ENCODE data around the gene SRGAP3. TPM values are rescaled to one million over a fixed set of nuclear protein-coding genes. Genes with fewer than 3 reads are reported as not detected.

SRGAP3 gene
- total RNA-seq, 1 donor: 2.5 TPM

GRCh38 chr3:9244495-9245183, 4.8 kb downstream of the SRGAP3 start:
- H3K27me3 ChIP-seq (ENCODE audit: insufficient read depth, low read length): peaks cover 23% of the 10 kb centered on the region
- H3K36me3 ChIP-seq (ENCODE audit: insufficient read depth, low read length): no peaks in the 10 kb centered on the region
- H4K20me1 ChIP-seq (ENCODE audit: insufficient read depth, low read length): no peaks in the 10 kb centered on the region
- peaks cover 18% of the 10 kb centered on the region for H3K4me1 ChIP-seq (ENCODE audit: insufficient read depth, low read length)
- no peak for DNase-seq (ENCODE audit: insufficient read length, low spot score, missing footprints)
- no peak overlapping the region for H3K4me3 ChIP-seq (ENCODE audit: insufficient read depth, low read length)
- no peaks in the 10 kb centered on the region for H3K9me3 ChIP-seq (ENCODE audit: low read depth, low read length)
- H3K4me2 ChIP-seq (ENCODE audit: insufficient read depth, low read length): no peak overlapping the region
- H2AFZ ChIP-seq (ENCODE audit: low read length): no peak overlapping the region
- no peaks in the 10 kb centered on the region for H3K79me2 ChIP-seq (ENCODE audit: insufficient read depth, low read length)
- no peak for TF ChIP-seq CTCF (IDR thresholded peaks at IDR 0.05; ENCODE audit: extremely low read depth, low read depth, low read length)
- H3K27ac ChIP-seq (ENCODE audit: low read depth, low read length): no peak overlapping the region

GRCh38 chr3:9241956-9242355, 7.5 kb downstream of the SRGAP3 start:
- no peaks in the 10 kb centered on the region for H3K9me3 ChIP-seq (ENCODE audit: low read depth, low read length)
- no peak overlapping the region for H3K4me3 ChIP-seq (ENCODE audit: insufficient read depth, low read length)
- no peaks in the 10 kb centered on the region for H3K79me2 ChIP-seq (ENCODE audit: insufficient read depth, low read length)
- peaks cover 3% of the 10 kb centered on the region for H3K27me3 ChIP-seq (ENCODE audit: insufficient read depth, low read length)
- TF ChIP-seq CTCF (IDR thresholded peaks at IDR 0.05; ENCODE audit: extremely low read depth, low read depth, low read length): no peak
- H3K27ac ChIP-seq (ENCODE audit: low read depth, low read length): no peak overlapping the region
- no peak for DNase-seq (ENCODE audit: insufficient read length, low spot score, missing footprints)
- no peaks in the 10 kb centered on the region for H3K4me1 ChIP-seq (ENCODE audit: insufficient read depth, low read length)
- no peak overlapping the region for H2AFZ ChIP-seq (ENCODE audit: low read length)
- no peaks in the 10 kb centered on the region for H3K36me3 ChIP-seq (ENCODE audit: insufficient read depth, low read length)
- H4K20me1 ChIP-seq (ENCODE audit: insufficient read depth, low read length): no peaks in the 10 kb centered on the region
- no peak overlapping the region for H3K4me2 ChIP-seq (ENCODE audit: insufficient read depth, low read length)

- Histone ChIP-seq H3K9me3 (ENCODE audit: low read depth, low read length) (no peaks in the 10 kb centered on the region), H3K79me2 (ENCODE audit: insufficient read depth, low read length) (no peaks in the 10 kb centered on the region), H3K27ac (ENCODE audit: low read depth, low read length) (no peak overlapping the region), H4K20me1 (ENCODE audit: insufficient read depth, low read length) (no peaks in the 10 kb centered on the region), H2AFZ (ENCODE audit: low read length) (no peak overlapping the region), H3K4me1 (ENCODE audit: insufficient read depth, low read length) (no peaks in the 10 kb centered on the region), H3K27me3 (ENCODE audit: insufficient read depth, low read length) (no peaks in the 10 kb centered on the region), H3K4me2 (ENCODE audit: insufficient read depth, low read length) (no peak overlapping the region), H3K4me3 (ENCODE audit: insufficient read depth, low read length) (no peak overlapping the region), H3K36me3 (ENCODE audit: insufficient read depth, low read length) (no peaks in the 10 kb centered on the region)
- DNase-seq (ENCODE audit: insufficient read length, low spot score, missing footprints): no peak
- no peak for TF ChIP-seq CTCF (IDR thresholded peaks at IDR 0.05; ENCODE audit: extremely low read depth, low read depth, low read length)
Measured at GRCh38 chr3:9239680-9240079, 9.8 kb downstream of the SRGAP3 start.

- no peaks in the 10 kb centered on the region for H3K9me3 ChIP-seq (ENCODE audit: low read depth, low read length)
- no peaks in the 10 kb centered on the region for H3K36me3 ChIP-seq (ENCODE audit: insufficient read depth, low read length)
- no peaks in the 10 kb centered on the region for H3K79me2 ChIP-seq (ENCODE audit: insufficient read depth, low read length)
- H3K27ac ChIP-seq (ENCODE audit: low read depth, low read length): no peak overlapping the region
- TF ChIP-seq CTCF (IDR thresholded peaks at IDR 0.05; ENCODE audit: extremely low read depth, low read depth, low read length): no peak
- H4K20me1 ChIP-seq (ENCODE audit: insufficient read depth, low read length): no peaks in the 10 kb centered on the region
- no peak overlapping the region for H2AFZ ChIP-seq (ENCODE audit: low read length)
- DNase-seq (ENCODE audit: insufficient read length, low spot score, missing footprints): no peak
- no peak overlapping the region for H3K4me3 ChIP-seq (ENCODE audit: insufficient read depth, low read length)
- no peaks in the 10 kb centered on the region for H3K4me1 ChIP-seq (ENCODE audit: insufficient read depth, low read length)
- H3K4me2 ChIP-seq (ENCODE audit: insufficient read depth, low read length): no peak overlapping the region
- H3K27me3 ChIP-seq (ENCODE audit: insufficient read depth, low read length): peaks cover 7% of the 10 kb centered on the region
Measured at GRCh38 chr3:9238721-9239295, 10.6 kb downstream of the SRGAP3 start.
